Thoracic aorta (tissue), 2 donors: ENCODE data around the gene CES2. TPM values are rescaled to one million over a fixed set of nuclear protein-coding genes. Genes with fewer than 3 reads are reported as not detected.

Experiments
- ATAC-seq: fragments of 150-250 bp; one replicate; pipeline ENCODE4 v1.8.0; 2017; ENCODE audit warnings: low read depth; ENCODE audit not compliant: insufficient number of reproducible peaks, low FRiP score
- DNase-seq: peaks from one replicate; pipeline ENCODE4 v3.0.0-alpha.2; 2020; ENCODE audit warnings: low spot score
- H3K27ac ChIP-seq, 2 donors: fragments of 200-600 bp; sonication (generic); 1 replicate in 1 of 2; 2 replicates in 1 of 2; pipeline ENCODE4 v1.5.1; 2016; ENCODE audit warnings: mild to moderate bottlenecking in 2 of 2, moderate library complexity in 2 of 2
- H3K27me3 ChIP-seq: fragments of 200-600 bp; sonication (generic); replicated peaks from 2 replicates; pipeline ENCODE4 v1.6.0; 2016; ENCODE audit warnings: mild to moderate bottlenecking; ENCODE audit not compliant: insufficient read depth
- H3K36me3 ChIP-seq: fragments of 200-600 bp; sonication (generic); one replicate; pipeline ENCODE4 v1.5.1; 2016
- H3K4me1 ChIP-seq, 2 donors: fragments of 200-600 bp; sonication (generic); 1 replicate in 1 of 2; 2 replicates in 1 of 2; pipeline versions ENCODE4 v1.5.1 to v1.6.0; 2016; ENCODE audit warnings: low read depth in 2 of 2, mild to moderate bottlenecking in 1 of 2; ENCODE audit not compliant: control insufficient read depth in 1 of 2
- H3K4me3 ChIP-seq: fragments of 200-600 bp; sonication (generic); 2 replicates; pipeline ENCODE4 v1.5.1; 2016; ENCODE audit warnings: mild to moderate bottlenecking
- H3K9me3 ChIP-seq: fragments of 200-600 bp; sonication (generic); 2 replicates; pipeline ENCODE4 v1.5.1; 2016
- CTCF ChIP-seq: fragments of 200-600 bp; sonication (generic); IDR thresholded peaks from one replicate; pipeline ENCODE4 v1.5.1; 2019; ENCODE audit warnings: antibody characterized with exemption
- total RNA-seq, 2 donors: library from RNA; depleted of rRNA; stranded (reverse); fragments of >200 nt; gene quantifications; one replicate each; pipeline versions ENCODE4 v1.1.0 to v1.2.3, GENCODE V29; 2016

Gene CES2
- total RNA-seq, 2 donors from 2014 or later: 29.8 to 92.7 TPM

- no peak for ATAC-seq
- Histone ChIP-seq H3K4me1 (peaks cover 19 to 52% of the 10 kb centered on the region in 2 donors), H3K27me3 (no peaks in the 10 kb centered on the region), H3K9me3 (no peaks in the 10 kb centered on the region), H3K36me3 (no peaks in the 10 kb centered on the region), H3K27ac (peak overlapping the region; percentile 95), H3K4me3 (no peak overlapping the region)
- no peak for TF ChIP-seq CTCF
- no peak for DNase-seq
Observed at GRCh38 chr16:66927918-66928649, 7.2 kb upstream of the CES2 start.

GRCh38 chr16:66928702-66929388 is 6.5 kb upstream of the CES2 start:
- H3K36me3 ChIP-seq: no peaks in the 10 kb centered on the region
- ATAC-seq (no peak), DNase-seq (no peak)
- H3K27ac ChIP-seq: peak overlapping the region; percentile 20 to 40
- TF ChIP-seq CTCF: peak; percentile 19
- no peak overlapping the region for H3K4me3 ChIP-seq
- no peaks in the 10 kb centered on the region for H3K27me3 ChIP-seq
- no peaks in the 10 kb centered on the region for H3K9me3 ChIP-seq
- H3K4me1 ChIP-seq: peaks cover 24 to 53% of the 10 kb centered on the region in 2 donors

GRCh38 chr16:66930189-66930588 is 5.1 kb upstream of the CES2 start:
- Histone ChIP-seq H3K9me3 (no peaks in the 10 kb centered on the region), H3K4me3 (no peak overlapping the region), H3K36me3 (no peaks in the 10 kb centered on the region), H3K27ac (no peak overlapping the region), H3K4me1 (peaks cover 24 to 51% of the 10 kb centered on the region in 2 donors), H3K27me3 (no peaks in the 10 kb centered on the region)
- no peak for TF ChIP-seq CTCF
- no peak for ATAC-seq
- no peak for DNase-seq

GRCh38 chr16:66931665-66932064 is 3.7 kb upstream of the CES2 start:
- TF ChIP-seq CTCF: no peak
- H3K27me3 ChIP-seq: no peaks in the 10 kb centered on the region
- H3K4me1 ChIP-seq: peaks cover 23 to 57% of the 10 kb centered on the region in 2 donors
- H3K27ac ChIP-seq: no peak overlapping the region
- H3K4me3 ChIP-seq: no peak overlapping the region
- no peaks in the 10 kb centered on the region for H3K36me3 ChIP-seq
- DNase-seq (no peak), ATAC-seq (no peak)
- no peaks in the 10 kb centered on the region for H3K9me3 ChIP-seq

GRCh38 chr16:66932076-66932475 is 3.2 kb upstream of the CES2 start:
- no peak for TF ChIP-seq CTCF
- H3K4me1 ChIP-seq: peaks cover 19 to 57% of the 10 kb centered on the region in 2 donors
- no peaks in the 10 kb centered on the region for H3K36me3 ChIP-seq
- H3K9me3 ChIP-seq: no peaks in the 10 kb centered on the region
- no peak overlapping the region for H3K4me3 ChIP-seq
- no peaks in the 10 kb centered on the region for H3K27me3 ChIP-seq
- DNase-seq: no peak
- ATAC-seq: no peak
- no peak overlapping the region for H3K27ac ChIP-seq
